ENCODE results near the gene ATP8B1.

- no peak for TF ChIP-seq CTCF (IDR thresholded peaks at IDR 0.05)
- no peak for TF ChIP-seq POLR2A (IDR thresholded peaks at IDR 0.05)
These were observed 3.8 kb upstream of the ATP8B1 start for GRCh38 chr18:57806978-57807285.
